H1 (cell line): ENCODE data around the gene ANO9. TPM values are rescaled to one million over a fixed set of nuclear protein-coding genes. Genes with fewer than 3 reads are reported as not detected.

ENCODE experiments used
- ASH2L ChIP-seq: fragments of 200-600, 300-600 bp; sonication (generic); IDR thresholded peaks from one replicate; pipeline ENCODE4 v1.7.1; 2017; ENCODE audit warnings: low read length
- CEBPB ChIP-seq: IDR thresholded peaks from 2 replicates; pipeline ENCODE4 v1.6.1; 2012; ENCODE audit warnings: low read depth, low read length
- CHD7 ChIP-seq: fragments of 300-600 bp; sonication (generic); IDR thresholded peaks from 2 replicates; pipeline ENCODE4 v1.7.1; 2012; ENCODE audit warnings: low read length, moderate library complexity, mild to moderate bottlenecking, inconsistent platforms; ENCODE audit not compliant: insufficient replicate concordance
- E2F6 ChIP-seq: IDR thresholded peaks from 2 replicates; pipeline ENCODE4 v1.6.1; 2012; ENCODE audit warnings: inconsistent platforms
- GABPA ChIP-seq: IDR thresholded peaks from 2 replicates; pipeline ENCODE4 v1.6.1; 2011; ENCODE audit warnings: mild to moderate bottlenecking, low read length, moderate library complexity, borderline replicate concordance; ENCODE audit not compliant: insufficient read depth
- RAD21 ChIP-seq, 2 experiments: IDR thresholded peaks in 1 of 2; conservative IDR thresholded peaks in 1 of 2; 2 replicates each; pipeline ENCODE4 v1.6.1; 2011; ENCODE audit warnings: low read depth in 2 of 2, low read length in 2 of 2, improper control_type of control experiment in 1 of 2, inconsistent platforms in 1 of 2, mild to moderate bottlenecking in 1 of 2, moderate library complexity in 1 of 2
- SIRT6 ChIP-seq: IDR thresholded peaks from one replicate; pipeline ENCODE4 v1.7.1; 2012; ENCODE audit warnings: low read length, inconsistent platforms
- SIX5 ChIP-seq: IDR thresholded peaks from 2 replicates; pipeline ENCODE4 v1.6.1; 2011; ENCODE audit warnings: mild to moderate bottlenecking, low read depth, low read length
- SRF ChIP-seq: IDR thresholded peaks from 2 replicates; pipeline ENCODE4 v1.6.1; 2011; ENCODE audit warnings: mild to moderate bottlenecking, low read depth, low read length, moderate library complexity
- TBP ChIP-seq: IDR thresholded peaks from 2 replicates; pipeline ENCODE4 v1.6.1; 2011; ENCODE audit warnings: low read depth, low read length, improper control_type of control experiment
- polyA plus RNA-seq, 7 experiments: library from polyadenylated mRNA; depleted of rRNA in 3 of 7; stranded (reverse) in 5 of 7; unstranded in 2 of 7; fragments of >200 nt in 5 of 7; fragments of 200-250 nt in 2 of 7; gene quantifications; 1 replicate in 5 of 7; 2 replicates in 1 of 7; 4 replicates in 1 of 7; pipeline versions ENCODE4 v1.2.1 to v1.2.3, GENCODE V29; 2011 to 2013; ENCODE audit warnings: missing spikeins in 2 of 7, mixed read lengths in 2 of 7
- total RNA-seq: library from RNA; stranded (reverse); fragmentation: NEBNext Ultra II Directional; extraction: Animal tissue kit (Norgen Biotek cat#: 25700); gene quantifications from 2 replicates; pipeline ENCODE4 v1.2.1, GENCODE V29; 2021

ANO9 gene
- total and polyA plus RNA-seq, 2 of the 8 experiments (the other 6 are each of a cell fraction or from before 2014, with no cell fraction given): 20.0 to 20.7 TPM

- no peak for TF ChIP-seq CHD7
- TF ChIP-seq CEBPB: no peak
- TF ChIP-seq E2F6: no peak
- no peak for TF ChIP-seq ASH2L
- no peak for TF ChIP-seq SIX5
- TF ChIP-seq SIRT6: no peak
- TF ChIP-seq SRF: no peak
- TF ChIP-seq TBP: no peak
- no peak for TF ChIP-seq GABPA
- TF ChIP-seq RAD21 (IDR thresholded peaks at IDR 0.05 in 1 of 2, conservative IDR thresholded peaks at IDR 0.05 in 1 of 2; ENCODE audit: low read depth in 2 of 2, low read length in 2 of 2): no peak
These were observed 22.4 kb downstream of the ANO9 start (continued) for GRCh38 chr11:419248-420005.
